HL-60 (cell line): ENCODE data around the gene GPC5.
"Not testable (repeated sequence)": the region's sequence is repeated elsewhere in the genome, so short reads cannot be mapped to it uniquely, and the experiment has no call there.

Experiments used
- DNase-seq, 2 experiments: peaks; one replicate each; pipeline ENCODE4 v3.0.0-alpha.2; 2010 to 2020; ENCODE audit warnings: low read depth in 1 of 2, low spot score in 1 of 2
- H3K27ac ChIP-seq: fragments of 250-450 bp; sonication (Bioruptor Pico); replicated peaks from 2 replicates; pipeline ENCODE4 v1.5.1; 2020; ENCODE audit warnings: mild to moderate bottlenecking, moderate library complexity
- H3K27me3 ChIP-seq: fragments of 250-450 bp; sonication (Bioruptor Pico); 2 replicates; pipeline ENCODE4 v1.5.1; 2021; ENCODE audit warnings: mild to moderate bottlenecking, moderate library complexity; ENCODE audit not compliant: insufficient read depth, poor library complexity, severe bottlenecking
- H3K4me3 ChIP-seq: replicated peaks from 2 replicates; pipeline ENCODE4 v1.5.1; 2011; ENCODE audit warnings: mild to moderate bottlenecking, control low read depth, low read length; ENCODE audit not compliant: insufficient read depth
- GABPA ChIP-seq: IDR thresholded peaks from 2 replicates; pipeline ENCODE4 v1.6.1; 2012; ENCODE audit warnings: low read depth
- POLR2AphosphoS5 ChIP-seq: IDR thresholded peaks from 2 replicates; pipeline ENCODE4 v1.6.1; 2012; ENCODE audit warnings: low read depth
- SPI1 ChIP-seq: IDR thresholded peaks from 2 replicates; pipeline ENCODE4 v1.6.1; 2012; ENCODE audit warnings: low read depth, mild to moderate bottlenecking, borderline replicate concordance
- TF ChIP-seq, protein P1 (sequence below): IDR thresholded peaks from one replicate; pipeline ENCODE4 v1.5.1; 2011; ENCODE audit warnings: low read length, control low read depth, inconsistent platforms; ENCODE audit not compliant: insufficient read depth
- TF ChIP-seq, protein P2 (sequence below): IDR thresholded peaks from 2 replicates; pipeline ENCODE4 v1.6.1; 2012; ENCODE audit warnings: low read depth; ENCODE audit not compliant: insufficient replicate concordance

GPC5 gene

DNA sequence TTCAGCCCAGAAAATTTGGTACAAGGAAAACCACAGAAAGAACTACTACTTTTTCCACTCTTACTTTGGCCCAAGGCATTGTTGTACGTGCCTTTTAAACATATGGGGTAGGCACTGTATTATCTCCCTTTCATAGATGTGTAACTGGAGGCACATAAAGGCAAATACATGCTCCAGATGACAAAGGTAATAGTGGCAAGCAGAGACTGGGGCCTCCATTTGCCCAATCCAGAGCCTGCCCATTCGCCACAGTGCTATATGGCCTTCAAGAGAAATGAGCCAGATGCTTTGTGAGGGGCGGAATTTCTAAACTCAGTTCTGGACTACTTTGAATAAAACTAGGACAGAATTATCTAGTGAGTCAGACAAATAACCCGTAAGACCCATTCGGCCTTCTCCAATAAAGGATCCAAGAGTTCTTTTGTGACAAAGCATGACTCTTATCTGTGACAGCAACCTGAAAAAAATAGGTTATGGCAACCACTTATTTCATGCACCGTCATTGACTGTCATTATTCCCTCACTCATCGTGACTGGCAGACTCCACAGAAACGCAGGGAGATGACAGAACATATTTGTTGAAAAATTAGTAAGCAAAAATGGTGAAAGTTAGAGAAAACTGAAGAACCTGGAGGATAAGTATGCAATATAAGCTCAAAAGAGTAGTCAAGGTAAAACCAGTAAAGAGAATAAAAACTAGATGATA lies 1116.2 kb downstream of the GPC5 start:
- no peaks in the 10 kb centered on the region for H3K27me3 ChIP-seq
- TF ChIP-seq, protein P1, sequence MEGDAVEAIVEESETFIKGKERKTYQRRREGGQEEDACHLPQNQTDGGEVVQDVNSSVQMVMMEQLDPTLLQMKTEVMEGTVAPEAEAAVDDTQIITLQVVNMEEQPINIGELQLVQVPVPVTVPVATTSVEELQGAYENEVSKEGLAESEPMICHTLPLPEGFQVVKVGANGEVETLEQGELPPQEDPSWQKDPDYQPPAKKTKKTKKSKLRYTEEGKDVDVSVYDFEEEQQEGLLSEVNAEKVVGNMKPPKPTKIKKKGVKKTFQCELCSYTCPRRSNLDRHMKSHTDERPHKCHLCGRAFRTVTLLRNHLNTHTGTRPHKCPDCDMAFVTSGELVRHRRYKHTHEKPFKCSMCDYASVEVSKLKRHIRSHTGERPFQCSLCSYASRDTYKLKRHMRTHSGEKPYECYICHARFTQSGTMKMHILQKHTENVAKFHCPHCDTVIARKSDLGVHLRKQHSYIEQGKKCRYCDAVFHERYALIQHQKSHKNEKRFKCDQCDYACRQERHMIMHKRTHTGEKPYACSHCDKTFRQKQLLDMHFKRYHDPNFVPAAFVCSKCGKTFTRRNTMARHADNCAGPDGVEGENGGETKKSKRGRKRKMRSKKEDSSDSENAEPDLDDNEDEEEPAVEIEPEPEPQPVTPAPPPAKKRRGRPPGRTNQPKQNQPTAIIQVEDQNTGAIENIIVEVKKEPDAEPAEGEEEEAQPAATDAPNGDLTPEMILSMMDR = no peak
- TF ChIP-seq SPI1 (no peak), GABPA (no peak), POLR2AphosphoS5 (no peak)
- TF ChIP-seq, protein P2, sequence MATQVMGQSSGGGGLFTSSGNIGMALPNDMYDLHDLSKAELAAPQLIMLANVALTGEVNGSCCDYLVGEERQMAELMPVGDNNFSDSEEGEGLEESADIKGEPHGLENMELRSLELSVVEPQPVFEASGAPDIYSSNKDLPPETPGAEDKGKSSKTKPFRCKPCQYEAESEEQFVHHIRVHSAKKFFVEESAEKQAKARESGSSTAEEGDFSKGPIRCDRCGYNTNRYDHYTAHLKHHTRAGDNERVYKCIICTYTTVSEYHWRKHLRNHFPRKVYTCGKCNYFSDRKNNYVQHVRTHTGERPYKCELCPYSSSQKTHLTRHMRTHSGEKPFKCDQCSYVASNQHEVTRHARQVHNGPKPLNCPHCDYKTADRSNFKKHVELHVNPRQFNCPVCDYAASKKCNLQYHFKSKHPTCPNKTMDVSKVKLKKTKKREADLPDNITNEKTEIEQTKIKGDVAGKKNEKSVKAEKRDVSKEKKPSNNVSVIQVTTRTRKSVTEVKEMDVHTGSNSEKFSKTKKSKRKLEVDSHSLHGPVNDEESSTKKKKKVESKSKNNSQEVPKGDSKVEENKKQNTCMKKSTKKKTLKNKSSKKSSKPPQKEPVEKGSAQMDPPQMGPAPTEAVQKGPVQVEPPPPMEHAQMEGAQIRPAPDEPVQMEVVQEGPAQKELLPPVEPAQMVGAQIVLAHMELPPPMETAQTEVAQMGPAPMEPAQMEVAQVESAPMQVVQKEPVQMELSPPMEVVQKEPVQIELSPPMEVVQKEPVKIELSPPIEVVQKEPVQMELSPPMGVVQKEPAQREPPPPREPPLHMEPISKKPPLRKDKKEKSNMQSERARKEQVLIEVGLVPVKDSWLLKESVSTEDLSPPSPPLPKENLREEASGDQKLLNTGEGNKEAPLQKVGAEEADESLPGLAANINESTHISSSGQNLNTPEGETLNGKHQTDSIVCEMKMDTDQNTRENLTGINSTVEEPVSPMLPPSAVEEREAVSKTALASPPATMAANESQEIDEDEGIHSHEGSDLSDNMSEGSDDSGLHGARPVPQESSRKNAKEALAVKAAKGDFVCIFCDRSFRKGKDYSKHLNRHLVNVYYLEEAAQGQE = no peak
- no peak overlapping the region for H3K4me3 ChIP-seq
- H3K27ac ChIP-seq = no peak overlapping the region
- no peak for DNase-seq

DNA sequence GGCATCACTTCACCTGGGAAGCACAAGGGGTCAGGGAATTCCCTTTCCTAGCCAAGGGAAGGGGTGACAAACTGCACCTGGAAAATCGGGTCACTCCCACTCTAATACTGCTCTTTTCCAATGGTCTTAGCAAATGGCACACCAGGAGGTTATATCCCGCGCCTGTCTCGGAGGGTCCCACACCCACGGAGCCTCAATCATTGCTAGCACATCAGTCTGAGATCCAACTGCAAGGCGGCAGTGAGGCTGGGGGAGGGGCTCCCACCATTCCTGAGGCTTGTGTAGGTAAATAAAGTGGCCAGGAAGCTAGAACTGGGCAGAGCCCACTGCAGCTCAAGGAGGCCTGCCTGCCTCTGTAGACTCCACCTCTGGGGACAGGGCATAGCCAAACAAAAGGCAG lies 1118.5 kb downstream of the GPC5 start:
- H3K27ac ChIP-seq, DNase-seq, H3K4me3 ChIP-seq, H3K27me3 ChIP-seq: not testable (repeated sequence)

DNA sequence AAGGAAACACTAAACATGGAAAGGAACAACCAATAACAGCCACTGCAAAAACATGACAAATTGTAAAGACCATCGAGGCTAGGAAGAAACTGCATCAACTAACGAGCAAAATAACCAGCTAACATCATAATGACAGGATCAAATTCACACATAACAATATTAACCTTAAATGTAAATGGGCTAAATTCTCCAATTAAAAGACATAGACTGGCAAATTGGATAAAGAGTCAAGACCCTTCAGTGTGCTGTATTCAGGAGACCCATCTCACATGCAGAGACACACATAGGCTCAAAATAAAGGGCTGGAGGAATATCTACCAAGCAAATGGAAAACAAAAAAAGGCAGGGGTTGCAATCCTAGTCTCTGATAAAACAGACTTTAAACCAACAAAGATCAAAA lies 1120.2 kb downstream of the GPC5 start:
- H3K27ac ChIP-seq, H3K4me3 ChIP-seq, H3K27me3 ChIP-seq, DNase-seq: not testable (repeated sequence)

DNA sequence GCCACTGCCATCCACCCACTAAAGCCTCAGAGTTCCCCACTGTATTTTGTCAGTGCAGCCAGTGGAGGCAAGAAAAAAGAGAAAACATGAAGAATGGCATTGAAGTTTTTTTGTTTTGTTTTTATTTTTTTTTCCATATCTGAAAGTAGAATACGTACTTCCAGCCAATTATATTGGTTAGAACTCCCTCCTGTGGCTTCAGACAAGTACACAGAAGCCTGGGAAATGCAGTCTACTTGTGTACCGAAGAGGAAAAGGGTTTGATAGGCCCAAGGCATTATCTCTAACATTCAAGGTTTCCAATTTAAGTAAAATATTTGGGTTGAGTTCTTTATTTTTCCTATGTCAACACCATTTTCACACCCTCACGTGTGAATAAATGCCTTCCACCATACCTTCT lies 1131.9 kb downstream of the GPC5 start:
- H3K27ac ChIP-seq = no peak overlapping the region
- H3K4me3 ChIP-seq = no peak overlapping the region
- no peaks in the 10 kb centered on the region for H3K27me3 ChIP-seq
- no peak for TF ChIP-seq GABPA
- TF ChIP-seq, protein P1 = no peak
- TF ChIP-seq POLR2AphosphoS5 = no peak
- TF ChIP-seq SPI1 = no peak
- TF ChIP-seq, protein P2 = no peak
- DNase-seq = no peak
